Activated CD8-positive, alpha-beta memory T cell treated with anti-CD3 and anti-CD28 coated beads, Interleukin-2, amount 50 U/mL, for 24 hours (primary cell): ENCODE measurements around the gene BLACAT1.

Experiments
- DNase-seq: peaks from one replicate; pipeline ENCODE4 v3.0.0-alpha.2; 2020; ENCODE audit errors: extremely low read depth

The BLACAT1 gene

DNA sequence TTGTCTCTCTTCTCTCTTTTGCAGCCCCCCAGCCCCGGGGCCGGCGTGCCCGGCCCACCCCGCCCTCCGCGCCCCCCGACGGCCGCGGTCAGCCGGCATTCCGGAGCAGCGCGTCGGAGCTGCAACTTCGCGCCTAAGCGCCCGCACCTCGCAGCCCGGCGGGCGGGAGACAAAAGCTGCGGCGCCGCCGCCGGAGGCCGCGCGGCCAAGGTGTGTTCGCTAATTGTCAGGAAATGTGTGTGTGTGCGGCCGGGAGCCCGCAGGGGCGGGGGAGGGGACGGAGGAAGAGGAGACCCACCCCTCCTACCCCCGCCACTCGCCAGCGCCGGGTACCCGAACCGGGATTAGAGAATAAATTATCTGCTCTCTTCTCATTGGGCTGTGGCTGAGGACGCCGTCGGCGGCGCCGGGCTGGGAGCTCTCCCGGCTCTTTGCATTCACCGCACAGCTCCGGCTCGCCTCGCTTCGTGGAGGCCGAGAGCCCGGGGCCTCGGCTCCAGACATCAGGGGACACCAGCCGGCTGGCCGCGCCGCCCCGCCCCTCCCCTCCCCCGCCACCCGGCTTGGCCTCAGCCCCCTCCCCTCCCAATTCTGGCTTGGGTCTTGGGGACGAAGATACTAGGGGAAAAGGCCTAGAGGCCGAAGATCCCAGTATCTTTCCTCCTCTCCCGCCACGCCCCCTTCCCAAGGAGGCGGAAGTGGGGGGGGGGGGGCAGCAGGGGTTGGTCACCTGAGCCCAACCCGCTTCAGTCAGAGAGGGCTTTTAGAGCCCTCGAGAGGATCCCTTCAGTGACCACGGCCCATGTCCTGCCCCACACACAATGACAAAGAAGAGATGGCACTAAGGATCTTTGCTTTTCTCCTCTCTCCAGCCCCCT lies 1.3 kb upstream of the BLACAT1 start:
- no peak for DNase-seq

DNA sequence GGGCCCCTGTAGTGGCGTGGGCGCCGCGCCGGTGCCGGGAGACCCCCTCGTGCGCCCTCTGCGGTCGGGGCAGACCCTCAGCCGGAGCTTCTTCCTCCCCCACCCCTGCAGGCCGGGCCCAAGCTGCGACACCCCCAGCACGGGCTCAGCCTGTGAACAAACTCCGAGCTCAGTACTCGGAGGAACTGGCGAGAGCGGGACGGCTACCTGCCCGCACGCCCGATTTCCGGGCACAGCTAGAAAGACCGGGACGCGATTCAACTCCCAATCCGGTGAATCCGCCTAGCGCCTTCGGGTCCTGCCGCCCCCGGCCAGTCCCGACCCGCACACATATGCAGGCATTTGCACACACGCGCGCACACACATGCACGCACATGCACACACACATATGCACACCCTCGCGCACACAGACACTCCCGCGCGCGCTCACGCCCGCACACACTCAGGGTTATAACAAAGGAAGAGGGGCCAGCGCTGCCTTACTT lies 580 bp upstream of the BLACAT1 start:
- DNase-seq = no peak

DNA sequence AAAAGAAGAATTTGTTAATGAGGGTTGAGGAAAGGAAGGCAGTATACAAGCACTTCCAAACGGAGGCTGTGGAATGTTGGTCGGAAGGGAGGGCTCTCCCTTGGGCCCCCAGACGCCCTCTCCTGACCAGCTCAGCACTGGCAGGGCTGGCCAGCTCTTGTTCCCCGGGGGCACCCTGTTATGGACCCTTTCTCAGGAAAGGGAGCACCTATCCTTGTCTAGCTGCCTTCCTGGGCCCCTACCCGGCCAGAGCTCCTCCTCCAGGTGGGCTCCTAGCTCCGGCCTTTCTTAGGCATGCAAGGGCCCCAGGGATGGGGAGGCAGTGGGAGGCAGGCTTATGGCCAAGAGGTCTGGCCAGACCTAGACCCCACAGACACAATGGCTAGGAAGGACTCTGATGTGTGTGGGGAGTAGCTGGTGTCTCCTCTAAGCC lies 926 bp downstream of the BLACAT1 start:
- DNase-seq = no peak

DNA sequence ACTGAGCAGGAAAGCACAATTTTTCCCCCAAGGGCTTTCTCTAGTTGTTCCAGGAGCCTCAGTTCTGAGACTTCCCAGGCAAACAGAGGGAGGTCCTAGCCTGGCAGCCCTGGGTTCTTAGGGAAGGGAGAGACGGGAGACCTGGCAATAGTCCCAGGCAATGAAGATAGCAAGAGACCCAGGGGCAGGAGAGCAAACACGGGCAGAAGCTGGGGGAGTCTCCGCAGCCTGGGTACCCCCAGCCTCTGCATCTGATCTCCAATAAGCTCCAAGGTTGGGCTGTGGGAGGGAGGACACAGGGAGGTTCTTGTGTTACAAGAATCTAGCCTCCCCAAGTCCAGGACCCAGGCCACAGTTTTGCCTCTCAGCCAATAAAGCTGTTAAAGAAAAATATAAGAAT lies 2.4 kb downstream of the BLACAT1 start:
- DNase-seq = no peak

DNA sequence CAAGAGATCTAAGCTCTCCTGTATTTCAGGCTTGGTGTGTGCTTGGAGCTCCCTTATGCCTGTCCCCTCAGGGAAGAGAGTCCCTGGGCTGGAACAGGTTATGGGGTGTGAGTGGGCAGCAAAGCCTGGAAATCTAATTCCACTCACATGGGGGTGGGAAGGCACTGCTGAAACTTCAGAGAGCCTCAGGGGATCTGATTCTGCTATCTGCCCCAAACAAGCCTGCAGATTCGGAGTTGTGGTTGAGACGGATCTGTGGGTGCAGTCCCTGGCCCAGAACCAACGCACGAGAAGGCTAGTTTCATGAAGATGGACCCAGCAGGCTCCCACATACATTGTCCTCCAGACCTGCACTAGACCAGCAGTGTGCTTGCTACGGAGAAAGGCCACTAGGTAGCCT lies 2.9 kb downstream of the BLACAT1 start:
- DNase-seq = no peak

DNA sequence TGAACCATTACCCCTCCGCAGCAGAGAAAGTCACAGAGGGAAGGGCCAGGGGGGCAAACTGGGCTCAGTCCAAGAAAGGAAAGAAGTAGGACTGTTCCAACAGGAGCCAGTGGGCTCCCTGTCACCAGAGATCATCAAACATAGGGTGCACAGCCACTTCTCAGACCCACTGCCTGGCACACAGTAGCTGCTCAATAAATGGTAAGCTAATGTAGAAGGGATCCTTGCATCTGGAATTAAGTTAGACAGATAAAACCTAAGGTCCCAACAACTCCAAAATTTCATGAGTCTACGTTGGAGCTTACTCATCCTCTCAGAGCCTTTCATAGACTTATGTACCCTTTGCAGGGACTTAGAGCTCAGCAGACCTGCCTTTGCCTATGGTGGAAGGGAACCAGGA lies 3.5 kb downstream of the BLACAT1 start:
- DNase-seq = no peak

DNA sequence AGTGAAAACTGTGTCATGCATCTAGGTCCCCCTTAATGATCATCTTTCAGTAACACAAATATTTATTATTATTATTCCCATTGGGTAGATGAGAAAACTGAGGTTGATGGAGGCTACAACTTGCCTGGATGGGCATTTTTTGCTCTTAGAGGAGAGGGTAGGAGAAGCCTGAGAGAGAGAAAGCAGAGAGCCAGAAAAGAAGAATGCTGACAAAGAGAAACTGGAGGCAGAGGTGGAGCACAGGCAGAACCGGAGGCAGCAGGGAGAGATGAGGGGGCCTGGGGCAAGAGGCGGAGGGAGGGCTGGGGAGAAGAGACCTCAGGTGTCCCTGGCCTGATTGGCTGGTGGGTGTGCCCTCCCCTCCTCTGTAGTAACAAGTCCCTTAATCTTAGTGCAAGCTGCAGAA lies 4.1 kb downstream of the BLACAT1 start:
- no peak for DNase-seq

GRCh38 chr1:205451202-205451601 lies 4.6 kb downstream of the BLACAT1 start:
- no peak for DNase-seq

DNA sequence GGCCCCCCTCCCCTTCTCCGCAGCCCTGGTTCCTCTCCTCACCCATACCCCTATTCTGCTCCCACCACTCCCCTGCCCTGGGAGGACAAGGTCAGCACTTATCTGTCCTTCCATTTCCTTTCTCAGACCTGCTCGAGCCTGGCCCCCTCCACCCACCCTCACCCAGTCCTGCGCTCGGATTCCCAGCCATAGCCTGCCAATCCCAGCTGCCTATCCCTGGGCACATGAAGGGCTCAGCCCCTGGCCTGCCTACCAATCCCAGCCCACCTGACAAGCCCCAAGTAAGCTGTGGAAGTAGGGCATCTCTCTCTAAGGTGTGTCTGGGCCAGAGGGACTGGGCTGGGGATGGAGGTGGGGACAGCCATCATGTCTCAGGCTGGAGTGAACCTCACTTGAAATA lies 5.4 kb downstream of the BLACAT1 start:
- no peak for DNase-seq

DNA sequence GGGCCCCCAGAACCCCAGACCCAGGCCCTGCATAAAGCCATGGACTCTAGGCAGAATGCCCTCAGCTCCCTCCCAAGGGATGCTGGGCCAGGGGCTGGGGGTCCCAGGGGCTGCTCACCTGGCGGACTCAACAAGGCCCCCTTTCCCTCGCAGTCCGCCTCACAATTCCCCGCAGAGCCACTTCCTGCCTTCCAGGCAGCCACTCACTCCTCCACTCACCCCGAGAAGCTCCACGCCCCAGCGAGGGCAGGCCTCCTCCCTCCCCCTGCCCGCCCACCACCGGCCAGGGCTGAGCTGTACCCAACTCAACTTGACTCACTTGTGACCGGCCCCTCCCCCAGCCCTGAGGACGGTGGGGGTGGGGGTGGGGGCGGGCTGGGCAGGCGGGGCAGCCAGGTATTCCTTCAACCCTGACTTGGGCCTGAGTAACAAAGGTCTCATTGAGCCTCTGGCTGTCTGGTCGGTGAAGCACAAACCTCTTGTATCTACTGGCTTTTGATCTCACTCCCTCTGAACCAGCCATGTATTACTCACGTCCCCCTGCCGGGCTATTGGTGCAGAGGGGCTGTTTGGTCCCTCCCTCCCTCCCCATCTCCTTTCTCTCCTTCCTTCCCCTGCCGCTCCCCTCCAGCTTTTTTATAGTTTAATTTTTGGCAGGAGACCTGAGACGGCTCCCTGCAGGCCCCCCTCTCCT lies 5.9 kb downstream of the BLACAT1 start:
- DNase-seq = no peak

DNA sequence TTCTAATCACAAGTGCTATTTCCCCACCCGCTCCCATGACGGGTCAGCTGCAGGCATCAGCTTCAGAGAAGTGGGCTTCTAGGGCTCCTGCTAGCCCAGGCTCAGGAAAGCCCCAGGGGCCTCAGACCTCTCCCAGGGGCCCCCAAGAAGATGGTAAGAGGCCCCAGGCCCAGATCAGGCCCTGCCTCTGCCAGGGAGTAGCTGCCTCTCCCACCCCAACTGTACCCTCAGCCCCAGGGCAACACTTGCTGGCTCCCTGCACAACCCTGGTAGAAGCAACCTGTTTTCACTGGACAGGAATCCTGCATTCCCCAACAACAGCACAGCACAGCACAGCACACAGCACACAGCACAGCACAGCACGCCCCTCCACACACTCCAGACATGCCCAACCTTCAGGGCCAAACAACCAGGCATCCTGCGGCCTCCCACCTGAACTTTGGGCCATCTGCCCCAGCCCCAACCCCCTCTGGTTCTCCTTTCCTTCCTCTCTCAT lies 6.5 kb downstream of the BLACAT1 start:
- no peak for DNase-seq

- no peak for DNase-seq
Measured at GRCh38 chr1:205448540-205449253, 7.1 kb downstream of the BLACAT1 start.

DNA sequence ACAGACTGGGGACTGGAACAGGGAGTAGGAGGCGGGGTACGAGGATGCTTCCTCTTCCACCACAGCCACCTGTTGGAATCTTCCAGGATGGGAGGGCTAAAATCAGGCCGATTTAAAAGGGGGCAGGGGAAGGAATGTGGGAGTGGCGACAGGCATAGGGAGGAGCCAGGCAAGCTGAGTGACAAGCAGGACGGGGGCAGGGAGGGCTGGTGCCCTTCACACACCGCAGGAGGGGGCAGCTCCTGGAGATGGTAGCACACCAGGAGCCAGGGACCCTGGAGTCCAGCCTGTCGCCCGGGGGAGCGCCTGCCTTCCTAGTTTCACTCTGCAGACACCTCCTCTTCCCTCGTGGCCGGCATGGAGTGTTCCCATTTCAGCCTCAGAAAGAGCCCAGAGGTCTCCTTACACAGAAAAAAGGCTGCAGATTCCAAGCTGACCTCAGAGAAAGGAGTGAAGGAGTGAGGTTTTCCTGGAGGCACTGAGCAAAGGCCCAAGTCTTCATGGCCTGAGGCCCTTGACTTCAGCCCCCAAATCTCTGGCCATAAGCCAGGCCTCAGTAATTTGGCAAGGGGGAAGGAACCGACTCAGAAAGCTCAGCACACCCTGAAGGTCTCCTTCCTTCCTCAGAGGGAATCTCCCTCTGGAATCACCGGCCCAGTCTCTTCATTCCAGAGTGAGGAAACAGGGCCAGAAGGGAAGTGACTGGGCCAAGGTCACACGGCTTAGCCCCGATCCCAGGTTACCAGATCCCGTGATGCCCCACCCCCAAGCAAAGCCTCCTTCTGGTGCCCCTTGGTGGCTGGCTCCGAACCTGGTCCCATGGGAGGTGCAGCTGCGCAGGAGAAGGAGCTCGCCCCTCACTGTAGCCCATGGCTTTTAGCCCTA lies 8.1 kb downstream of the BLACAT1 start:
- DNase-seq = no peak

GRCh38 chr1:205446828-205447227 lies 9.0 kb downstream of the BLACAT1 start:
- no peak for DNase-seq

- no peak for DNase-seq
Measured at GRCh38 chr1:205445646-205445935, 10.3 kb downstream of the BLACAT1 start.

DNA sequence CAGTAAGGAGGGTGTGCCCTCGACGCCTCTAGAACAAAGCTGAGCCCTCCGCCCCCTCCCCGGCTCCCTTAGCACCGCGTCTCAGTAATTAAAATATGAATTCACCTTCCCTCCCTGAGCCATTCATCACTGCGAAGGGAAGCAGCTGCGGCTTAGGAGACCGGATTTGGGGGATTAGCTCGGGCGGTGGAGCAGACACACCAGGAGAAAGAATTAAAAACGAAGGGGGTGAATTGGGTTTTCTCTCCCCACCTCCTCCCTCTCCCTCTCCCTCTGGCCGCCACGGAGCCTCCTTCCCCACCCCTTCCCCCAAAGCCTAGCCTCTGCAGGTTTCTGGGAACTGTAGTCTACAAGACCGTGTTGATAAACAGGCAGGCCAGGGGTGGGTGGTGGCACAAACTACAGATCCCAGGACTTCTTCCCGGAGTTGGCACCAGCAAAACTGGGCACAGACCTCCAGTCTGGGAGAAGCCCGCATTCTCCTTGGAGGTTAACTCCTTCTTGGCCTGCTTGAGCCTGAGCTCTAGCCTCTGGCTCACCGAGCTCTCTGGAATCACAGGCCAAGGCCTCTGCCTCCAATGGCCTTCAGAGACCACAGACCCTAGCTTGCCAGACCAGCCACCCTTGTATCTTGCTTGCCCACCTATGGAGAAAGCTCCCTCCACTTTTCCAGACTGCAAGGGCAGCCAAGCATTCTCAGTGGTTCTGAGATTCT lies 10.8 kb downstream of the BLACAT1 start:
- no peak for DNase-seq

- DNase-seq = no peak
Measured at GRCh38 chr1:205444300-205444930, 11.4 kb downstream of the BLACAT1 start.

DNA sequence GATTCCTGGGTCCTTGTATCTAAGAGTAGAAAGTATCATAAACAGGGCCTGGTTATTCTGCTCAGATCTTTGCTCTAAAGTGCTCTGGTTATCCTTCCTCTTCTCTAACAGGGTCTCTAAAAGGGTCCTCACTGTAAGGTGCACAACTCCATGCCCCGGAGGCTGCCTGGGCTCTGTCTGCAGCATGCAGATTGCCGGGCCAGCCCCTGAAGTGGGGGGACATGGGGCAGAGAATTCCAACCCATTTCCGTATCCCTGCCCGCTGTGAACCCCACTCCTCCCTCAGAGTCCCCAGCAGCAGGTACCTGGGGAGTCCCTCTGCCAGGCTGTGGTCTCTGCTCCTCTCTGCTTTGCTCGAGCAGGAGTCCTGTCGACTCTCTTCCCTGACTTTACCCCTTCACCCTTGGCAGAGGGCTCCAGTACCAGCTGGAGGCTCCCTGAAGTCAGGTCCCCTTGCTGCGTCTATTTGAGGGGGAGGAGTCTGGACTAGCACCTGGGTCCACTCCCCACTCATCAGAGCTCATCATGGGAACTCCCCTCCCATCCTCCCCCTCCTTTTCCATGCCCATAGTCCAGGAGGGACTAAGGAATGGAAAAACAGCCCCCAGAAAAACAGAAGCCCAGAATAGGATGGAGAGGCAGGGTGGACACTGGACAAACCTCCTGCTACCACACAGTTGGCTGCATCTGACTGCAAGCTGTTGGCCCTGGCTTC lies 12.1 kb downstream of the BLACAT1 start:
- no peak for DNase-seq

DNA sequence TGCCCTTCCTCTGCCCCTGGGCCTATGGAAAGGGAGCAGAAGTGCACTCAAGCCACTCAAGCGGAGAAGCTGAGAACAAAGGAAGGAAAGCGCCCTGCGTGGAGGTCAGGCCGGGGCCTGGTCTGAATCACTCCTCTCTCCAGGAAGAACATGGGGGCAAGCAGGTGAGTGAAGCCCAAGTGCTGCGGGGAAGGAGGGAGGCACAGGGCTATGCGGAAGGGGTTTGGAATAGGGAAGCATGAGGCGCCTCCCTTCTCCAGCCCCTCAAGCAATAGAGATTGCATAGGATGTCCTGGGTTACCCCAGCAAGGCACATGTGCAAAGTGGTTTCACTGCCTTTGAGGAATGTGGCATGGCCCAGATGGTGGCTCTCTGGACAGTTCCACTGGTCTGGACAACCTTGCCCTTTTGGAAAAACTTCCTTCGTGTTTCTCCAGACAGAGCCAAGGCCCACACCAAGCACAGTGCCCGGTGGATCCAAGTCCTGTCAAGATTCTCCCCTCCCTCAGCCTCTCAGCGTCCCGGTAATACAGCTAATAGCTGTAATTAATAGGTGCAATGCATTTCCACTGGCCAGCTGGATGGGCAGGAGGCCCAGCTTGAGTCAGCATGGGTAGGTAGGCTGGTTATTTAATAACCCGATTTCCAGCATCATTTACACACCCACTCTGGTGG lies 13.7 kb downstream of the BLACAT1 start:
- DNase-seq = no peak
